ENCODE results near the gene MCF2L. TPM values are rescaled to one million over a fixed set of nuclear protein-coding genes. Genes with fewer than 3 reads are reported as not detected.
A peak's percentile ranks its signal among the peaks of the same experiment; 100 is the strongest.

Gene MCF2L
- total RNA-seq, 1 donor from 2014 or later, result 64.1 TPM

DNA sequence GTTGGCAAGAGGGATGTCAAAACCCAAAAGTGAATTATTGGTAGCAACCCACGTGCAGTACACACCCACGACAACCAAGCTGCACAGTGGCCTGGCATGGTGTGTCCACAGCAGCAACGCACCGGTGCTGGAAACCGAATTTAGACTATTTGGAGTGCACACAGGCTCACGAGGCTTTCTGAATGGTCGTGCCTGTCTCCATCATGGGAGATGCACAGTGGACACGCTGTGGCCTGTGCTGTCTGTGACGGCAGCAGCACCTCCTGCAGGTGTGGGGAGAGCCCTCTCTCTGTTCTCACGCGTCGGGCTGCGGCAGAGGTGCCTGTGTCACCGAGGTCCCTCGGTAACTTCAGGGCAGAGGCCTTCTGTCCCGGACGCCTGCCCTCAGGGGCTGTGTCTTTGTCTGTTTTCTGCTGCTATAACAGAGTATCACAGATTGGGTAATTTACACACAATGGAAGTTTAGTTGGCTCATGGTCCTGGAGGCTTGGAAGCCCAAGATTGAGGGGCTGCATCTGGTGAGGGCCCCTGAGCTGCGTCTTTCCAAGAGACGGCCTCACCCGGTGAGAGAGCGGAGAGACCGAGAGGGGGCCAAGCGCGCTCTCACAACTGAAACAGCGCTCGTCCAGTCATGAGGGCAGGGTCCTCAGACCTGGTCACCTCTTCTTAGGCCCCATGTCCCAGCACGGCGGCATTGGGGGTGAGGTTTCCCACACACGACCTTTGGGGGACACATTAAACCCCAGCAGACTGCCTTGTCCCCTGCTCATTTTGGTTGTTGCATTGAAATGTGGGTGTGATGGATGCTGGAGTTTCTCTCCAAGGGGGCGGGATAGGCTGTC is 9.1 kb upstream of the MCF2L start:
- DNase-seq (ENCODE audit: low spot score), result peak; percentile 50
- no peak for ATAC-seq
- intact Hi-C loops (cut with DNase I), result no loop called here

DNA sequence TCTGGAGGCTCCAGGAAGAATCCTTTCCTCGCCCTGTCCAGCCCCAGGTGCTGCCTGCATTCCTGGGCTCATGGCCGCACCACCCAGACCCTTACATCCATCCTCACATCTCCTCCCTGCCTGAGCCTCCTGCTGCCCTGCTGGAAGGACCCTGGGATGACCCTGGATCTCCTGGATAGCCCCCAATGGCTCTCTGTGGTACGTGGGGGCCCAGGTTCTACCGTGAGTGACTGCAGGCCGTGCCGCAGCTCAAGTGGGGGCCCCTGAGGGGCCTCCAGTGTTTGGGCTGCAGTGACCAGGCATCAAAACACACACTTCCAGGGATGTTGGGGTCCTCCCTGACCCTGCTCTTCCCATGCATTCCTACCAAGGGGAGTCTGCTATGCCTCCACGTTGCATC is 8.3 kb upstream of the MCF2L start:
- DNase-seq (ENCODE audit: low spot score) (peak; percentile 26), ATAC-seq (no peak)
- intact Hi-C loops (cut with DNase I), result no loop called here

DNA sequence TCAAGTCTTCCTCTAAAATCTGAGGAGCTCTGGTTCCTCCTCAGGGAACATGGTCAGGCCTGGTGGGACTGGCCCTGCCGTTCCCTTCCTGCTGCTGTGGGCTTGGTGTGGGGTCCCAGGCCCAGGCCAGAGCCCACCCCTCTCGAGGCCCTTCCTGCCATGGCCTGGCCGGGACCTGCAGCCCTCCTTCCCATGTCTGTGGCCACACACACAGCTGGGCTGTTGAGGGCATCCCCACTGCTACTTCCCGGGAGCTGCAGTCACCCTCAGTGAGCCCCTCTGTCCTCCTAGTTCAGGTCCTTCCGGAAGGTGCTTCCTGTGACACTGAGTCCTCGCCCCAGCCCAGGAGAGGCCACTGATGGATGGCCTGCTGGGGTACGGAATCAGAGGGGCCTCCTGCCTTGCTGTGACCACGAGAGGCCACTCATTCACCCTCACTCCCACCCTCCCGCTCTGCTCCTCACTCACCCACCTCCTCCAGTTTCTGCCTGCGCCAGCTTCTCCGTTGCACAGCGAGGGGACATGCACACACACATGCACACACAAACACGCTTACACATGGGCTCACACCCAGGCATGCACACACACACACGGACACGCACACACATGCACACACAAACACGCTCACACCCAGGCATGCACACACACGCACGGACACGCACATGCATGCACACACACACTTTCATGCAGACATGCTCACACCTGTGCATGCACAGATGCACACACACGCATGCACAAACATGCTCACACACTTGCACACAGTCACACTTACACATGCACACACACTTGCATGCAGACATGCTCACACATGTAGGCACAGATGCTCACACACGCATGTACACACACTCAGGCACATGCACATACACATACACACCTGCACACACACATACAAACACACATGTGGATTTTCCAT is 7.3 kb upstream of the MCF2L start:
- ATAC-seq (no peak), DNase-seq (ENCODE audit: low spot score) (peak; percentile 47)
- intact Hi-C loops (cut with DNase I), result no loop called here

DNA sequence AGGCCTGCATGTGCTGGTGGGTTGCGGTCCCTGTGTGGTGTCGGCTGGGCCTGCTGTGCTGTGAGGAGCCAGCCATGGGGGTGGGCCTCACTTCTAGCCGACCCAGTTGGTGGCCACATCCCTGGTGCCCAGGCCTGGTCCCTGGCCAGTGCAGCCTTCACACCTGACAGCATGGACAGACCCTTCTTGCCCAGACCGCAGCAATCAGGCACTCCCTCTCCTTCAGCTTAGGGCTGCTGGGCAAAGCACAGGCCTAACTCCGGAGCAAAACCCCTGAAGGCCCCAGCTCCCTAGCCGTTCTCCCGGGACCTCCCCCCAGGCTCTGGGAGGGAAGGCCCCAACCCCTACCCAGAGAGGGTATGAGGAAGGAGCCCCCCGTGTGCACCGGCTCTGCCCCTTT is 6.6 kb upstream of the MCF2L start:
- intact Hi-C loops (cut with DNase I), result no loop called here
- ATAC-seq (no peak), DNase-seq (ENCODE audit: low spot score) (peak; percentile 36)

DNA sequence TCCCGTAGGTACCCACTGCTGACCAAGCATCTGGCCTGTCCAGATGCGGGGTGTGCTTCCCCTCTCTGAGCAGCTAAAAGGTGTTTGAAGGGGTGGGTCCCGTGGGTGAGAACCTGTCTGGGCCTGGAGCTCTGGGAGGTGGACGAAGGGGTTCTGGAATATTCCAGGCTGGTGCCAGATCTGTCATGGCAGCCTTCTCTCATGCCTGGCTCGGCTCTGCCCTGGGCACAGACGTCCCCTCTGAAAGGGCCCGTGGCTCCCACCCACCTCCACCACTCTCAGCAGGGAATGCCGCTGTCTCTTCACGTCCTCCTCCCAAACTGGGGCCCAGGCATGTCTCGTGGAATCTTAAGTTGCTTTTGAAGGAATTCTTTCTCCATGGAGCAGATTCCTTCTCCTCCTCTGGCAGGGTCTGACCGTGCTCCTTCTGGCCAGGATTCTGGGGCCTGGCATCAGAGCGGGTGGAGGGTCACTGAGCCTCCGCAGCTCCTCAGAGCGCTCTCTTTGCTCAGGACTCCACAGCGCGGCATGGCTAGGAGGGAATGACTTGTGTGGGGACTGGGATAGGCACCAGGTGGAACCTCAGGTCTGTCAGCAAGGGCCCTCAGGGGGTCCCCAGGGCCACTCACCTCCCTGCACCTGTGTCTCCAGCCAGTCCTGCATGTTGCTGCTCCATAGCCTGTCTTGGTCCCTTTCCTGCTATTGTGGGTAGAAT is 5.9 kb upstream of the MCF2L start:
- intact Hi-C loops (cut with DNase I), result no loop called here
- ATAC-seq (no peak), DNase-seq (ENCODE audit: low spot score) (peak; percentile 37)

DNA sequence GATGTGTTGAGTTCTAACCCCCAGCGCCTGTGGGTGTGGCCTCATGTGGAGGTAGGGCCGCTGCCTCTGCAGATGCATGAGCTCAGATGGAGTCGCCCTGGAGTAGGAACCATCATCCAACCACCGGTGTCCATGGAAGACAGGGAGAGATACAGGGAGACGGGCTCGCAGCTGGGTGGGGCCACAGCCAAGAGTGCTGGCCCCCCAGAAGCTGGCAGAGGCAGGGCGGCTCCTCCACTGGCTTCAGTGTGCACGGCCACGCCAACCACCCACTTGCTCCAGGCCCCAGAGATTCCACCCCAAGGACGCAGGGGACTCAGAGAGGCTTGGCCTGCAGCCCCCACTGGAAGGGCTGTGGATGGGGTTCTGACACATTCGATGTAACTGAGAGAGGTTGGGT is 5.4 kb upstream of the MCF2L start:
- no peak for ATAC-seq
- DNase-seq (ENCODE audit: low spot score), result peak; percentile 38
- intact Hi-C loops (cut with DNase I), result no loop called here

DNA sequence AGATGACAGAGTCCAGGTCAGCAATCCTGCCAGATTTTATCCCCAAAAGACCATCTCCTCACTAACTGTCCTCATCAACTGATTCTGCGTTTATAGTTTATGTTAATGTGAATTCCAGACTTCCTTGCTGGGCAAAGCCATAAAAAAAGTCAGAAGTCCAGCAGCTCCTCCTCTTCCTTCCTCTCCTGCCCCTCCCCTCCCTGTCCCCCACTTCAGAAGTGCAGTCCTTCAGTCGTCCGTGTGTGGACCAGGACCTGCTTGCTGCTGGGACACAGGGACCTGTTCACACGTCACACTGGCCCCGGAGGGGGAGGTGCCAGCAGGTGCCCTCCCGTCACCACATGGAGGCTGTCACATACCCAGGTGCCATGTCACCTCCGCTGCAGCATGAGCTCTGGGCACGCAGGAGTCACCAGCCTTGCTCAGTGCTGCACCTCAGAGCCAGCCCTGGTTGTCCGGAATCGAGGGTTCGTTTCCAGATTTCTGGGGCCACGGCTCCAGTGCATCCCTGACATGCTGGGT is 4.0 kb upstream of the MCF2L start:
- ATAC-seq, result no peak
- DNase-seq (ENCODE audit: low spot score), result peak; percentile 43
- intact Hi-C loops (cut with DNase I), result no loop called here

DNA sequence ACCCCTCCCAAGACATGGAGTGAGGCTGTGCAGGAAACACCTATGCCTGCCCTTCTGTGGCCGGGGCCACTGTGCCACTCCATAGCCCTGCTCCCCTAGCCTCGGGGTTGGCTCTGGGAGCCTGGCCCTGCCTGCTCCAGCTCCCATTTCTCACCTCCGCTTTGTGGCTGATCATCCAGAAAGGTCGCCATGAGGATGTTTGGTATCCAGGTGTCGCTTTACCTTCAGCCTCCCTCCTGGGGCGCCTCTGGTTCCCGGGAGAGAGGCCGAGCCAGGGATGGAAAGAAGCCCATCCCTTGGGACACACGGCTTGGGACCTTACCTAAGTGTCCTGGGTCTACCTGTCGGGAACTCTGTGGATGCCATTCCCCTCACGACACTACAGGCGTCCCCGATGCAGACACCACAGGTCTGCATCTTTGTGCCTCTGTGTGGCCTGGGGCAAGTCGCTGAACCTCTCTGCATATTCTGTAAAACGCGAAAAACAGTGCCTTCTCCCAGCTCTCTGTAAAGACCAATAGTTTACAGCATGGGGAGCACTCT is 3.4 kb upstream of the MCF2L start:
- DNase-seq (ENCODE audit: low spot score) (peak; percentile 42), ATAC-seq (no peak)
- intact Hi-C loops (cut with DNase I), result no loop called here

DNA sequence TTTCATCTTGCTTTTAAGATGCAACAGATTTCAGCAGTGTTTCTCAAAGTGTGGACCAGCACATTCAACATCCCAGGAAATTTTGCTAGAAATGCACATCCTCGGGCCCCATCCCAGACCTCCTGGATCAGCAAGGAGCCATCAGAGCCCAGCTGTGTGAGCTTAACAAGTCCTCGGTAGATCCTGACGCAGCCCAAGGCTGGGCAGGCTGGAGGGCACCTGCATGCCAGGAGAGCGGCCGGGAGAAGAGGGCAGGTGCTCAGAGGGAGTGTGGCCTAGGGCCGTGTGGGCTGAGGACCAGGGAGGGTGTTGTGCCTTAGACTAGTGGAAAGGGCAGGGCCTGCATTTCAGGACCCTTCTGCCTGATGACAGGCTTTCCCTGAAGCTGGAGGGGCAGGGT is 2.2 kb upstream of the MCF2L start:
- ATAC-seq (no peak), DNase-seq (ENCODE audit: low spot score) (peak; percentile 39)
- intact Hi-C loops (cut with DNase I), result no loop called here

DNA sequence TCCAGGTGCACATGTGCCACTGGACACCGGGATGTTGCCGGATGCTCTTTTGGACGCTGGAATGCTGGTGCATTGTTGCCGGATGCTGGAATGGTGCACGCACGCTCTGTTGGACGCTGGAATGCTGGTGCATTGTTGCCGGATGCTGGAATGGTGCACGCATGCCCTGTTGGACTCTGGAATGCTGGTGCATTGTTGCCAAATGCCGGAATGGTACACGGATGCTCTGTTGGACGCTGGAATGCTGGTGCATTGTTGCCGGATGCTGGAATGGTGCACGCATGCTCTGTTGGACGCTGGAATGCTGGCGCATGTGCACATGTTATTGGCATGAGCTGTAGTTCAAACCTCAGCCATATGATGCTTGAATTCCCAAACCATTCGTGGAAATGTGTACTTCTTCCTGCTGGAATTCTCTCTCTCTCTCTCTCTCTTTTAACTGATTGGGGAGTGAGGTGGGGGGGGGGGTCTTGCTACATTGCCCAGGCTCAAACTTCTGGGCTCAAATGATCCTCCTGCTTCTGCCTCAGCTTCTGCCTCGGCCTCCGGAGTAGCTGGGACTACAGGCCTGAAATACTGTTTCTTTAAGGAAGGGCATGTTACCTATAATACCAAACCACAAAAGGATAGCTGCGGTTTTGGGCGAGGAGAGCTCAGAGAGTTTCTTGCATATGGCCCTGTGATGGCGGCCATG is 1.2 kb upstream of the MCF2L start:
- DNase-seq (ENCODE audit: low spot score) (peak; percentile 22), ATAC-seq (no peak)
- intact Hi-C loops (cut with DNase I), result no loop called here

DNA sequence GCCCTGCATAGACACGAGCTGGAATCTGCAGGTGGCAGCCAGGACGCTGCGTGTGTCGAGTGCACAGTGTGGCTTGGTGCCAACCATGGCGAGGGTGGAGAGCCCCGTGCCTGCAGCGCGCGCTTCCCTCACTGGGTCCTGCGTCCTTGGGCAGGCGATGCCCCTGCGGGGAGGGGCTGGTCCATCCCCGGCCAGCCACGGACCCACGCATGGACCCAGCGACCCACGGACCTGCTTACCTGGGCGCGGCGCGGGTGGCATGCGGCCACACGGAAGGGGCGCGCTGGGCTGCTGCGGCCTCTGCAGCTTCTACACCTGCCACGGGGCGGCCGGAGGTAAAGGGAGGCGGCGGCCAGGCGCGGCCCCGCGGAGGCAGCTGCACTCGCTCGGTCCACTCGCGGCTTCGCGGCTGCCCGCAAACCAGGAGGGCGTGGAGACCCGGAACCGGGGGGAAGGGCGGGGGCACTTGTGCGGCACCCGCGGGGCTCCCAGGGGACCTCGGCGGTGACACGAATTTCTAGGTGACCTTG is 569 bp upstream of the MCF2L start:
- peak; percentile 60 for DNase-seq (ENCODE audit: low spot score)
- no peak for ATAC-seq
- intact Hi-C loops (cut with DNase I), result no loop called here

DNA sequence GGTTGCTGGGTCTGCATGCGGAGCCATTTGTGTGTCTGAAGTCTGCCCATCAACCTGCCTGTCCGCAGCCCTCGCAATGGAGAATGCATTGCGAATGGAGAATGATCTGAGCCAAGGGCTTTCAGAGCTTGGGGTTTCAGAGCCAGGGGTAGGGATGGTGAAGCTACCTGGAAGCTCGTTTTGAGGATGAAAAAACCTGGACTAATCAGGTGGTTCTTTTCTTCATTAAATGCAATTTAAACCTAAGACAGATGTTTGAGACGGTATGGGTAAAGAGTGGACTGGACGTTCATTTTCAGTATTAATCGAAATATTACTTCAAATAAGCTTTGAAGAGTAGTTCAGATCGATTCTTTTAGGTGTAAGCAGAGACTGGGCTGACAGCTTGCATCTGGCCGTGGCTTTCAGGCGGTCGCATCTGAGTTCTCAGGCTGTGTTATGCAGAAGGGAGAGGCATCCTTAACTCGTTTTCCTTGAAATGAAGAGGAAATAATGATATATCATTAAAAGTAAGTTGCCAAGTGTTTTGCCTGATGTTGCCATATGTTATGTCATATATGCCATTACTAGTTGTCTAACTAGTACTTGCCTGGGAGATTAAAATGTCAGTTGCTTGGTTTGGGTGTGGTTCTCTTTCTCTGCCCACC is 801 bp downstream of the MCF2L start:
- intact Hi-C loops (cut with DNase I), result no loop called here
- ATAC-seq, result no peak

DNA sequence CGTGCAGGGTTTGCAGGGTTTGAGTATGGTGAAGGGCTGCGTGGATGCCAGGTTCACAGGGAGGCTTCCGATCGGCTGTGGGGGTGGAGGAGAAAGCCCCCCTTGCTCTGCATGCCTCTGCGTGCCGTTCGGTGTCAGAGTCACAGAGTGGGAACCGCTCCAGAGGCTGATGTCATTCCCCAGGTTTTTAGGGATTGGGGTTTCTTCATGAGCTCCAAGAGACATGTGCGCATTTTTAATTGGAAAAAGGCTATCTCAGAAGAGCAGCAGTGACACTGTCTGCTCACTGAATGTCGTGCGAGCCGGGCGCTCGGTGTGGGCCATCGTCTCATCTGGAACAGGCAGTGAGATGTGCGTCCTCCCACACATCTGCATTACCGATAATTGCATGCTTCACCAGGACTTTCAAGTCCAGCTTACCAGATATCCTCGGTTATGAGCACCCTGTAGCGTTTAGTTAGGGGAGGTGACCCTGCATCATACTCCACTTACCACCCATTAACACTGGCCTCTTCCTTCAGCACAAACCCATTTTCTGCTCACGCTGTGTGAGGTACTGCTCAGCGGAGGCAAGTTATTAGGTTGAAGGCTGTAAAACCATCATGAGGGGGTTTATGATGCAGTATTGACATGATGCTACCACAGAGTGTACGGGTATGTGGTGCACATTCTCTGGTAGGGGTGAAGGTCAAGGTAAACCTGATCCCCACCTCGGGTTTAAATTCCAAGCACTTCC is 1.7 kb downstream of the MCF2L start:
- DNase-seq (ENCODE audit: low spot score) (peak; percentile 48), ATAC-seq (no peak)
- intact Hi-C loops (cut with DNase I), result no loop called here

More for the DNA sequence above, 801 bp downstream of the MCF2L start:
- peak; percentile 13 for DNase-seq (ENCODE audit: low spot score)

DNA sequence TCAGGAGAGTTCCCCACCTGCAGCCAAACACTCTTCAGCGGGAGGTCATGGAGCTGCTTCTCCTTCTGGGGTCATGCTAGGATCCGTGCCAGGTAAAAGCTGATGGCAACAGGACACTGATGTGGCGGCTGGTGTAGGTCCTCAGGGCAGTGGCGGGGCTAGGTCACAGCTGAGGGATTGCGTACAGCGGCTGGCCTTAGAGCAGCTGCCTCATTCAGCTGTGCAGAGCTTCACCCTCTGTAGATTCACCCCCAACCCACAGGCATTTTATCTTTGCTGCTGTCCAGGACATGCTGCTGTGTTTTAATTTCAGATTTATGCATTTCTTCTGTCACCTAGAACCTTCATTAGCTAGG is 2.3 kb downstream of the MCF2L start:
- intact Hi-C loops (cut with DNase I), result no loop called here
- DNase-seq (ENCODE audit: low spot score), result no peak
- ATAC-seq, result no peak

DNA sequence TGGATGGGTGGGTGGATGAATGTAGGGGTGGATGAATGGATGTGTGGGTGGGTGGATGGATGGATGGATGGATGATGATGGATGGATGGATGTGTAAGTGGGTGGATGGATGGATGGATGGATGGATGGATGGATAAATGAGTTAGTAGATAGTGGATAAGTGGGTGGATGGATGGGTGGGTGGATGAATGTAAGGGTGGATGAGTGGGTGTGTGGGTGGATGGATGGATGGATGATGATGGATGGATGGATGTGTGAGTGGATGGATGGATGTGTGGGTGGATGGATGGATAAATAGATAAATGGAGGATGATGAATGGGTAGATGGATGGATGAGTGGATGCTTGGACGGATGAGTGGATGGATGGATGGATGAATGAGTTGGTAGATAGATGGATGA is 3.2 kb downstream of the MCF2L start:
- no peak for ATAC-seq
- intact Hi-C loops (cut with DNase I), result no loop called here
- no peak for DNase-seq (ENCODE audit: low spot score)

DNA sequence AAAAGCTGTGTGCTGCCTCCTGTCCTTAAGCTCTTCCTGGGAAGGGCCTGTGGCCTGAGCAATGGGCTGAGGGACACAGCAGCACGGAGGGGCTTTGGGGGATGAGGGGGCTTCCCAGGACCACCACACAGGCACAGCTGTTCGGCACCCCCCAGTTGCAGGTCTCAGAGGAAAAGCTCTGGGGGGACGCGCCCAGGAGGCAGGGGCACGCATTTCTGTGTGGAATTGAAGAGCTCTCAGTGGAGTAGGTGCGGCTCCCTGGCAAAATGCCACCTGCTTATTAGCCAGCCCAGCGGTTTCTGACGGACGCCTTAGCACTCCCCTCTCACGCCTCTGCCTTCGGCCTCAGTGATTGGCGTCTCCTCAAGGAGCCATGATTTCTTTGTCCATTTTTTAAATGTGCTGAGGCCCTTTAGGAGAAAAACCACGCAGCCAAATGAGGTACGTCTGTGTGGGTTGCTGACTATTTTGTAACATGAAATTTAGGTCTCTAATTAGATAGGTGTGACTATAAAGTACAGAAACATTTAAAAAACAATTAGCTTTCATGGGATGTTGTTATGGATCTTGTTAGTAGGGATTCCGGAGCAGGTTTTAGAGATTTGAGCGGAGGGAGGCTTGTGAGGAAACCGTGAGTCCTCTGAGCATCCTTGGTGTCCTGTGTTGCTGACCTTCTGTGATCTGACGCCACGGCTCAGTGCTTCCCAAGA is 4.0 kb downstream of the MCF2L start:
- intact Hi-C loops (cut with DNase I), result no loop called here
- no peak for ATAC-seq
- no peak for DNase-seq (ENCODE audit: low spot score)

DNA sequence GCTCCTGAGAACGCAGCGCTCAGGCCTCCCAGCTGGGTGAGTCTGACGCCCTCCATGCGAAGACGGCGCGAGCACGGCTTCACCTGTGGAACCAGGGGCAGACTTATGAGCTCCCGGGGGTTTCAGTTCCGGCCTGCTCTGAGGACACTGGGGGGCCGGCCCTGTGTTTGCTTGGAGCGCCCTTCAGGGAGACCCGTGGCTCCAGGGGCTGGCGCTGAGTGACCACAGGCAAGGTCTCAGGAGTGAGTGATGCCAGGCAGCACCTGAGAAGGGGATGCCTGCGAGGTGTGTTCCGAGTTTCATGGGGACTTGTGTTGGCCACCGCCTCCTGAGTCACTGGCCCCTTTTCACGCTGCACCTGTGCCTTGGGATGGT is 4.5 kb downstream of the MCF2L start:
- ATAC-seq (no peak), DNase-seq (ENCODE audit: low spot score) (no peak)
- intact Hi-C loops (cut with DNase I), result no loop called here
